GM12878 (cell line): ENCODE data around the gene LRRC61.
"Not testable (repeated sequence)": the region's sequence is repeated elsewhere in the genome, so short reads cannot be mapped to it uniquely, and the experiment has no call there.

Source experiments
- BCLAF1 ChIP-seq: fragments of 450-650 bp; IDR thresholded peaks from 2 replicates; pipeline ENCODE4 v1.6.1; 2017; ENCODE audit warnings: antibody characterized with exemption, mild to moderate bottlenecking, moderate library complexity
- CTCF ChIP-seq, 3 experiments: IDR thresholded peaks in 2 of 3; conservative IDR thresholded peaks in 1 of 3; 2 replicates each; pipeline ENCODE4 v1.5.1; 2011; ENCODE audit warnings: low read depth in 3 of 3, low read length in 3 of 3, mild to moderate bottlenecking in 3 of 3, control low read depth in 2 of 3, moderate library complexity in 2 of 3, inconsistent platforms in 1 of 3, mixed read lengths in 1 of 3; ENCODE audit not compliant: control insufficient read depth in 2 of 3, insufficient read depth in 1 of 3; ENCODE audit errors: extremely low read depth in 1 of 3
- EZH2 ChIP-seq: IDR thresholded peaks from 2 replicates; pipeline ENCODE4 v1.6.1; 2012; ENCODE audit warnings: low read depth, mild to moderate bottlenecking, control low read depth, inconsistent platforms, low read length, borderline replicate concordance; ENCODE audit not compliant: control insufficient read depth
- GABPA ChIP-seq: IDR thresholded peaks from 2 replicates; pipeline ENCODE4 v1.6.1; 2014; ENCODE audit warnings: antibody characterized with exemption, low read depth, mild to moderate bottlenecking, inconsistent platforms
- NFYB ChIP-seq: IDR thresholded peaks from 2 replicates; pipeline ENCODE4 v1.6.1; 2011; ENCODE audit warnings: low read depth, mild to moderate bottlenecking, low read length, improper control_type of control experiment, moderate library complexity; ENCODE audit not compliant: insufficient read depth
- POLR2A ChIP-seq: IDR thresholded peaks from 2 replicates; pipeline ENCODE4 v1.6.1; 2011; ENCODE audit warnings: low read depth, mild to moderate bottlenecking, low read length
- SMC3 ChIP-seq: IDR thresholded peaks from 2 replicates; pipeline ENCODE4 v1.6.1; 2011; ENCODE audit warnings: low read length, improper control_type of control experiment, borderline replicate concordance
- SP1 ChIP-seq: IDR thresholded peaks from one replicate; pipeline ENCODE4 v1.6.1; 2011; ENCODE audit warnings: low read depth, low read length
- SREBF2 ChIP-seq: IDR thresholded peaks from 2 replicates; pipeline ENCODE4 v1.6.1; 2012; ENCODE audit warnings: mild to moderate bottlenecking, low read length
- SRF ChIP-seq, 2 experiments: IDR thresholded peaks; 2 replicates each; pipeline ENCODE4 v1.6.1; 2011; ENCODE audit warnings: low read depth in 2 of 2, low read length in 2 of 2, mild to moderate bottlenecking in 1 of 2, moderate library complexity in 1 of 2
- TCF3 ChIP-seq: IDR thresholded peaks from 2 replicates; pipeline ENCODE4 v1.6.1; 2012; ENCODE audit warnings: low read depth, mild to moderate bottlenecking, low read length, borderline replicate concordance; ENCODE audit not compliant: insufficient read depth
- ZNF274 ChIP-seq: IDR thresholded peaks from one replicate; pipeline ENCODE4 v1.8.0; 2011; ENCODE audit not compliant: insufficient read length, insufficient read depth
- TF ChIP-seq, protein P1 (sequence below): fragments of 450-650 bp; IDR thresholded peaks from 2 replicates; pipeline ENCODE4 v1.6.1; 2018; ENCODE audit warnings: mild to moderate bottlenecking, low read depth, moderate library complexity; ENCODE audit not compliant: partially characterized antibody

- TF ChIP-seq SMC3; TCF3; SP1; SREBF2; EZH2; CTCF (IDR thresholded peaks at IDR 0.05 in 2 of 3, conservative IDR thresholded peaks at IDR 0.05 in 1 of 3; ENCODE audit: control insufficient read depth in 2 of 3, extremely low read depth in 1 of 3, insufficient read depth in 1 of 3, low read depth in 3 of 3, low read length in 3 of 3); NFYB; ZNF274; GABPA; BCLAF1; POLR2A; SRF (IDR thresholded peaks at IDR 0.05; ENCODE audit: low read depth in 2 of 2, low read length in 2 of 2): not testable (repeated sequence)
- TF ChIP-seq, protein P1, sequence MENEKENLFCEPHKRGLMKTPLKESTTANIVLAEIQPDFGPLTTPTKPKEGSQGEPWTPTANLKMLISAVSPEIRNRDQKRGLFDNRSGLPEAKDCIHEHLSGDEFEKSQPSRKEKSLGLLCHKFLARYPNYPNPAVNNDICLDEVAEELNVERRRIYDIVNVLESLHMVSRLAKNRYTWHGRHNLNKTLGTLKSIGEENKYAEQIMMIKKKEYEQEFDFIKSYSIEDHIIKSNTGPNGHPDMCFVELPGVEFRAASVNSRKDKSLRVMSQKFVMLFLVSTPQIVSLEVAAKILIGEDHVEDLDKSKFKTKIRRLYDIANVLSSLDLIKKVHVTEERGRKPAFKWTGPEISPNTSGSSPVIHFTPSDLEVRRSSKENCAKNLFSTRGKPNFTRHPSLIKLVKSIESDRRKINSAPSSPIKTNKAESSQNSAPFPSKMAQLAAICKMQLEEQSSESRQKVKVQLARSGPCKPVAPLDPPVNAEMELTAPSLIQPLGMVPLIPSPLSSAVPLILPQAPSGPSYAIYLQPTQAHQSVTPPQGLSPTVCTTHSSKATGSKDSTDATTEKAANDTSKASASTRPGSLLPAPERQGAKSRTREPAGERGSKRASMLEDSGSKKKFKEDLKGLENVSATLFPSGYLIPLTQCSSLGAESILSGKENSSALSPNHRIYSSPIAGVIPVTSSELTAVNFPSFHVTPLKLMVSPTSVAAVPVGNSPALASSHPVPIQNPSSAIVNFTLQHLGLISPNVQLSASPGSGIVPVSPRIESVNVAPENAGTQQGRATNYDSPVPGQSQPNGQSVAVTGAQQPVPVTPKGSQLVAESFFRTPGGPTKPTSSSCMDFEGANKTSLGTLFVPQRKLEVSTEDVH: not testable (repeated sequence)
These were observed 6.2 kb upstream of the LRRC61 start for GRCh38 chr7:150316987-150317386.
